GM18868 (cell line): ENCODE results near the gene NUP210L.
"Not testable (repeated sequence)": the region's sequence is repeated elsewhere in the genome, so short reads cannot be mapped to it uniquely, and the experiment has no call there.

ENCODE experiments used
- ATAC-seq: cut with Tn5 transposase; IDR thresholded peaks from one replicate; pipeline ENCODE4 v1.9.1; 2021; ENCODE audit warnings: mild to moderate bottlenecking, moderate library complexity; ENCODE audit not compliant: unreplicated experiment

Gene NUP210L

GRCh38 chr1:154170547-154171222, 15.8 kb upstream of the NUP210L start:
- no peak for ATAC-seq

GRCh38 chr1:154167461-154167860, 12.6 kb upstream of the NUP210L start:
- no peak for ATAC-seq

- ATAC-seq, result no peak
Observed at GRCh38 chr1:154166207-154166606, 11.3 kb upstream of the NUP210L start.

- ATAC-seq, result no peak
Observed at GRCh38 chr1:154159554-154159953, 4.7 kb upstream of the NUP210L start.

- ATAC-seq, result no peak
Observed at GRCh38 chr1:154158307-154159125, 3.6 kb upstream of the NUP210L start.

GRCh38 chr1:154157520-154158306, 2.8 kb upstream of the NUP210L start:
- peak; percentile 72 for ATAC-seq

GRCh38 chr1:154155251-154155650, 378 bp upstream of the NUP210L start:
- no peak for ATAC-seq

- ATAC-seq, result no peak
Observed at GRCh38 chr1:154154053-154154452, 820 bp downstream of the NUP210L start.

- no peak for ATAC-seq
Observed at GRCh38 chr1:154151311-154151710, 3.6 kb downstream of the NUP210L start.

- ATAC-seq, result peak; percentile 56
Observed at GRCh38 chr1:154148807-154149206, 6.1 kb downstream of the NUP210L start.

- ATAC-seq, result not testable (repeated sequence)
Observed at GRCh38 chr1:154147505-154147904, 7.4 kb downstream of the NUP210L start.

- no peak for ATAC-seq
Observed at GRCh38 chr1:154145986-154146385, 8.9 kb downstream of the NUP210L start.

- no peak for ATAC-seq
Observed at GRCh38 chr1:154142358-154142757, 12.5 kb downstream of the NUP210L start.

- no peak for ATAC-seq
Observed at GRCh38 chr1:154141240-154141639, 13.6 kb downstream of the NUP210L start.

GRCh38 chr1:154137888-154138287, 17.0 kb downstream of the NUP210L start:
- ATAC-seq, result no peak

GRCh38 chr1:154133256-154133655, 21.6 kb downstream of the NUP210L start:
- ATAC-seq, result no peak

GRCh38 chr1:154129391-154129970, 25.4 kb downstream of the NUP210L start:
- ATAC-seq, result no peak

GRCh38 chr1:154123205-154123604, 31.7 kb downstream of the NUP210L start:
- not testable (repeated sequence) for ATAC-seq

- ATAC-seq, result no peak
Observed at GRCh38 chr1:154117642-154118041, 37.2 kb downstream of the NUP210L start.

GRCh38 chr1:154115180-154115579, 39.7 kb downstream of the NUP210L start:
- ATAC-seq, result no peak

- ATAC-seq, result no peak
Observed at GRCh38 chr1:154104433-154105082, 50.3 kb downstream of the NUP210L start.
